GM15510 (cell line): ENCODE measurements around the gene KLHDC3.

Source experiments
- POLR2A ChIP-seq: IDR thresholded peaks from 3 replicates; pipeline ENCODE4 v1.6.1; 2011; ENCODE audit warnings: borderline replicate concordance; ENCODE audit not compliant: insufficient read length; ENCODE audit errors: extremely low read depth

KLHDC3 gene

DNA sequence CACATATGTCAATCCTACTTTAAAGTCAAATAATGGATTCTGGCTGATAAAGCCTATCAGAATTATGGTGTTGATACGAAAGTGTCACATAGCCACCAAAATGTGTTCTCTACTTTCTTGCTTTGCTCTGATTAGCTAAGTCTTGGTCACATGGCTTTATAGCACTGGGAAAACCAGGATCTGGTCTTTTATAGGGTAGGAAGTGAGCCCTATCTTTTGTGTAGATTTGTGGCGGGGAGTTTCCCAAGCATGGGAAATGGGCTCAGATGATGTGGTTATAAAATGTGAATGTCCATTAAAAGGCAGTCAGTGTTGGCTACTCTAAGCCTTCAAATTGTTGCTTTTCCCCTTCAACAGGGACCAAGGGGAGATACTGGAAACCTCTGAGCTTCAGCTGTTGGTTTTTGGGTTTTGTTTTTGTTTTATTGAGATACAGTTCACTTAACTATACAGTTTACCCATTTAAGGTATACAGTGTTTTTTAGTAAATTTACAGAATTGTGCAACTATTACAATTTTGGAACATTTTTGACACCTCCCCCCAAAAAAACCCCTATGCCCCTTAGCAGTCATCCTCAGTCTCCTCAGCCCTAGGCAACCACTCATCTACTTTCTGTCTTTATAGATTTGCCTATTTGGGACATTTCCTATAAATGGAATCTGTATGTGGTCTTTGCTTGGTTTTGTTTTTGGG, 19.6 kb downstream of the KLHDC3 start:
- TF ChIP-seq POLR2A = no peak

DNA sequence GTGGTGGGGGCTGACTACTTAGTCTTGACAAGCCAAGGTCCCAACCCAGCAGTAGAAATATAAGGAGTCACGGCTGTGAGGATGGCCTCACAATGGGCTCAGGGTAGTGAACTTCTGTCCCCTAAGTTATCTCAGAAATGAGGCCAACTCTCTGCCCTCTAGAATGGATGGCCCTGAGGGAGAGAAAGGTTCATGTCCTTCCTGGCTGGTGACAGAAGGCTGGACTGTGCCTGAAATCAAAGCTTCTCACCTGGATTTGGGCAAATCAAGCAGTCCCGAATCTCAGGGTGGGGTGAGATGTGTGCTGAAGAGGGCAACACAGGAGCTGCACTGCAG, 20.1 kb downstream of the KLHDC3 start:
- TF ChIP-seq POLR2A = no peak

DNA sequence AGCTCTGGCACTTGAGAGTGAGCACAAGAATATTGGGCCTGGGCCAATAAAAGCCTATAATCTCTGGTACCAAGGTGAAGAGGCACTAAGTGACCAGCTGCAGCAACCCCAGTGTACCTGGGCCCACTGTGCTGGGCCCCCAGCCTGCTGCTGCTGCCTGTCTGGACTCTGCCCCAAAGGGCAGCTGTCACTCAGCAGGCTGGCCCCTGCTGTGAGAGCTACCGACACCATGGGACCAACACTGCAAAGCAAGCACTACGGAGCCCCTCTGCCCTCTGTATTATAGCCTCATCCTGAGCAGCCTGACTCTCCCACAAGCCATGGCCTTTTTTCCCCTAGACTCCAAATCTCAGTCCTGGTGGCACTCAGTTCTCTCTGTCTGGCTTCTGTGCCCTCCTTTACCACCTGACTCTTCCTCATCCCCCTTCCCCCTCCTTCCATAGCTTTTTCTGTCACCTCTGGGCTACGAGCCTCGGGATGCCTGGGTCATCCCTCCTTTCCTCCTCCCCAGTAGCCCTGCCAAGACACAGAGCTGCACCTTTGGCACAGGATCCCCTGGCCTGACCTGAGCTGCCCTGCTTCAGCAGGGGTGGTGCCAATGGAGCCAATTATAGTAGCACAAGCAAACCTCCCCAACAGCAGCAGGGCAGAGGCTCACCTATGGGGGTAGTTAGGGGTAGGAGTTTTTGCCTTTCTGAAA, 21.6 kb downstream of the KLHDC3 start:
- no peak for TF ChIP-seq POLR2A

DNA sequence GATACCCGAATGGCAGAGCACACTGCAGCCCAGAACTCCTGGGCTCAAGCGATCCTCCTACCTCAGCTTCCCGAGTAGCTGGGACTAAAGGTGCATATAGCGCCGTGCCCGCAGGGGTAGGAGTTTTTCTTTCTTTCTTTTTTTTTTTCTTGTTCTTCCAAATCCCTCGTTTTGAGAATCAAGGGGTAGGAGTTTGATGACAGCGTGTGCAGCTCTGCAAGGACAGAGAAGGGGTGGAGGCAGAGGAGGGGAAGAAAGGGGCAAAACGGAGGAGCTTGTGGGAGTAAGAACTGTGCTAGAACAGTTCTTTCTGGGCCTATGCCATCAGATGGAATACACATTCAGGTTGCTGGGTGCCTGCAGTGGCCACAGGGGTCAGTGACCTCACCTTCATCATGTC, 22.7 kb downstream of the KLHDC3 start:
- TF ChIP-seq POLR2A = no peak

DNA sequence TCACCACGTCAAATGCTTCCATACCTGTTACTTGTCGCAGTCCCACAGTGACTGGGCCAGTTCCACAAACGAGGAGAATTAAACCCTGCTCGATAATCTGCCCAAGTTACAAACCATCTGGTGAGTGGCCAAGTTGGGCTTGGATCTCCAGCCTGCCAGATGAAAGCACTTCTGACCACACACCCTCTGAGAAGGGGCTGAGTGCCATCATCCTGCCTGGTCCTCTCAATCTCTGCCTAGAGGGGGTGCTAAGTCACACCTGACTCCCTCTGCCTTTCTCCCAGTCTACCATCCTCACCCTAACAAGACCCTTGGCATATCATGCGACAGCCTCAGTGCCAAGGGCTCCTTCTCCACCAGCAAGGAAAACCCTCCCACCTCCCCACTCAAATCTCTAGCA, 23.1 kb downstream of the KLHDC3 start:
- TF ChIP-seq POLR2A = no peak

DNA sequence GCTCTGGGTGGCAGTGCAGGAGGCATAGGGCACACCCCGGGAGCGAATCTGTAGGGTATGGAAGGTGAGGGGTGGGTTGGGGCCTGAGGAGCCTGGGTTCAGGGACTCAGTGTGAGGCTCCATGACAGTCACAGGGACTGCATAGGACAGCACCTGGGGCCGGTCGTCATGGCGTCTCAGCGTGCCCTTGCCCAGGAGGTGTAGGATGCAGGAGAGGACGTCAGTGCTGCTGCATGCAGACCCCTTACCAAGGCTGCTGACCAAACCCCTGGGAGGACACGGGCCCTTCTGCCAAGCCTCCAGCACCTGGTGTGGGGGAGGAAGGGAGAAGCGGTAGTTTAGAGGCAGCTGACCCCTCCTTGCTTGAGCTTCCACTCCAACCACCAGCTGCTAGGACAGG, 23.7 kb downstream of the KLHDC3 start:
- TF ChIP-seq POLR2A = no peak

DNA sequence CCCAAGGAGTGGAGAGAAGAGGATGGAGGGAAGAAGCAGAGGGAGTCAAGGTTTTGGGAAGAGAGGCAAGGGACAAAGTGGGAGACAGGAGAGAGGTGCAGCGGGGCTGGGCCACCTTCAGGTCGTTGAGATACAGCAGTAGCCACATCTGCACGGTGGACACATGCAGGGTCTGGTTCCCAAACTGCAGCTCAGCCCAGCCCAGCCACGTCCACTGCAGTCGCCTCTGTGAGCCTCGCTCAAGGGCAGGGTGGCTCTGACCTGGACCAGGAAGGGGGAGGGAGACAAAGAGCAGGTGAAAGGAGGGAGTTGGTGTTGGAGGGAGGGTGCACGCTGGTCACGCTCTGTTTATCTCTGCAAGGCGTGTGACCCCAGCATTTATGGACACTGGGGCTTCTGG, 24.7 kb downstream of the KLHDC3 start:
- TF ChIP-seq POLR2A = no peak

DNA sequence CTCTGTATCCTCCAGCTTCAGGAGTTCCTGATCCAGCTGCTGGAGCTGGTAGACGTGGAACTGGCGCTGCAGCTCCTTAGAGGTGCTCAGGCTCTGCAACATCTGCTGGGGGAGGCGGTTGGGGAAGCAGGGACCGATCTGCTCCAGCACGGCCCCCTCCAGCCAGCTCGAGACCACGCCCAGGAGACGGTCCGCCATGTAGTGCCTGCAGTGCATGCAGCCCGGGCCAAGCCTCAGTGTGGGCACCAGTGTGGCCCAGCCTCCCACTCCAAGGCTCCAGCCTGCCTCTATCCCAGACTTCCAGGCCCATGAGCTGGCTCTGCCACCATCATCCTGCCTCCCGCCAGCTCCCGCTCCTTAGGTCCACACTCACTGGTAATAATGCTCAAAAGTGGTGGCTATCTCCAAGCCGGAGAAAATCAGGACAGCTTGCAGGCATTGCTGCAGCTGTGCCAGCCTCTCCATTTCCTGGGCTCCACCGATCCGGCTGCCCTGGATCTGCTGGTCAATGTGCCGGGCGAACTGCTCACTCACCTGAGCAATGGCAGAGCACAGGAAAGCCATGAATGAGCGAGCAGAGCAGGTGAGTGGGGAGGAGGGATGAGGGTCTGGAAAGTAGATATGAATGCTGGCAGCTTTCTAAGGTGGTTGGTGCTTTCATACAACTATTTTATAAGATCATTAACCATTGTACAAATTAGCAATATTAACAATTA, 26.7 kb downstream of the KLHDC3 start:
- TF ChIP-seq POLR2A = no peak

DNA sequence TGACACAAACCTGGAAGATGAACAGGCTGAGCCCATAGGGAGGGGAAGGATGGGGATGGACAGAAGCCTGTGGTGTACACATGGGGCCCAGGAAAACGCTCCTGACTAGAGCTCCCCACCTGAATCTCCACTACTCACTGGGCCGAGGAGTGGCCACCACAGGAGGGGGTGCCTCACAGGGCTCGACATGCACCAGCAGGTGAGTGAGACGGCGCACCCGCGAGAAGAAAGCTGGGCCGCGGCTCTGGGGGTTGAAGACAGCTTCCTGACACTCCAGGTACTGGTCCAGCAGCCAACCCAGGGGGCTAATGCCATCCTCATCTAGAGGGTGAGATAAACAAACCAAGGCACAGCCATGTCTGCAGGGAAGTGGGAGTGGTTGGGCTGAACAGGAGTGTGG, 29.3 kb downstream of the KLHDC3 start:
- no peak for TF ChIP-seq POLR2A

DNA sequence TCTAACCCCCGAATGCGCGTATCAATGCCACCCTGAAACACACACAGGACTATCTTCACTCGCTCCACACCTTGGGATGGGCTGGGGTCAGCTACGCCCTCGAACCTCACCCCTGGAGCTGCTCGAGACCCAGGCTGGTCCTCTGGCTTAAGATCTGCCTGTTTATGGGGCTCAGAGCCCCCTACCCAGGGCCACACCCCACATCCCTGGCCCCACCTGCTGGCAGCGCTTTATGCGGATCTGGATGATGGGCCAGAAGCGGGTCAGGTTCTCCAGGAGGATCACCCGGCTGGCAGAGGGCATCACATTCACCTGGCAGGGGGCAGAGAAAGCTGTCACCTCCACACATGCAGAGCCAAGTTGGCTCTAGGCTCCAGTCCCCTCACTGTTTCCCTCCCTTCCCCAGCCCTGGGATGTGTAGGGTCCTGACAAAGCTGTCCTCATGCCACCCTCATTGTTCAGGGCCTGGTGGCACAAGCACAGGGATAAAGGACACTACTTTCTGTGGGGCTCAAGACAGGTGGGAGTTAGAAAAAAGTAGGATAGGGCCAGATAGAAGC, 31.4 kb downstream of the KLHDC3 start:
- TF ChIP-seq POLR2A = no peak

DNA sequence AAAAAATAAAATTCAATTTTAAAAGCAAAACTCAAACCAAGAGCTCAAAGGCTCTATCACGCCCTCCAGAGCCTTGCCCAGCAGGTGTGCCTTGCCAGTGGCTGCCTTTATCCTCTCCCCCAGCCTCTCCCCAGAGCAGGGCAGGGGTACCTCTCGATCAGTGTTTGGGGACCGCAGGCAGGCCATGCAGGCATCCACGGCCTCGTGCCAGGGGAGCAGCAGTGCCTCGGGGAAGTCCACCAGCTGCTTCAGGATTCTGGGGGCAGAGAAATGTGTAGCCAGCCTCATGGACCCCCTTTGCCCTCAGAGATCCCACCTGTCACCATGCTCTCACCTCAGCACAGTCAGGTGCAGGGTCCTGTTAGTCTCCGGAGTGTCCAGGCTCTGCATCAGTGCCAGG, 33.9 kb downstream of the KLHDC3 start:
- no peak for TF ChIP-seq POLR2A

DNA sequence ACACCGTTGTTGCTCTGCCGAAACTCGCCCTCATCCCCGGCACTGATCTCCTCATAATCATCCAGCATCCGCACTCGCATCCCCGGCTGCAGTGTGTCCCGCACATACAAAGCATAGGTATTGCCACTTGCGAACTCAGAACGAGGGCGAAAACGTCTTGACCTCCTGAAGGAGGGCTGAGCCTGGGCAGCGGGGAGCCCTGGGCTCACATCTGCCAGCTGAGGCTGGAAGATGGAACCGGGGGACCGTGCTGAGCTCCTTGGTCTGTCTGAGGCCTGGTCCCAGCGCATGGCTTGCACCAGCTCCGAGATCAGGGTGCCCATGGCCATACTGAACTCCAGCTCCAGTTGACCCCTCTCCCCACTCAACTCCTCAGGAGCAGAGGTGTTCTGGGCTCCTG, 36.9 kb downstream of the KLHDC3 start:
- TF ChIP-seq POLR2A = no peak

DNA sequence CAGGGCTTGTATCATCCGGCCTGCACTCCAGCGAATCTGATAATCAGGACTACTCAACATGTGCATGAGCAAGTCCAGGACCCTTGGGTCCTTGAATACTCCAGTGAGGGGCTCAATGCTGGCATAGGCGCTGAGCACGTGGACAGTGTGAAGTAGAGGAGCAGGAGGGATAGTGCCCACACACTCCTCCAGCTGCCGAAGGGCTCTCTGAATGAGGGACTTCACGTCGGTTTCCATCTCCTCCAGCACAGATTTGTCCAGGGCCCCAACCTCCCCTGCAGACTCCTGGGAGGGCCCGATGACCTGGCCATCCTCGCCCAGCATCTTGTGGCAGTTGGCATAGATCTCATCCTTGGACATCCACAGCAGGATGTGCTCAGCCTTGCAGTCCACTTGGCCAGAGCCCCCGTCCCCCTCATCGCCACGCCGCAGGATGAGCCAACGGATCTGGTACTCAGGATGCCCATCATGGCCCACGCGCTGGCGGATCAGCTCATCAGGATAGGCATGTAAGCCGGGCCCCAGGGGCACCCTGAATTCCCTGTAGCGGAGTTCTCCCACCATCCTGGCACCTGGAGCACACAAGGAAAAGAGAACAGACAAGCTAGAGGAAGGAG, 38.3 kb downstream of the KLHDC3 start:
- no peak for TF ChIP-seq POLR2A

DNA sequence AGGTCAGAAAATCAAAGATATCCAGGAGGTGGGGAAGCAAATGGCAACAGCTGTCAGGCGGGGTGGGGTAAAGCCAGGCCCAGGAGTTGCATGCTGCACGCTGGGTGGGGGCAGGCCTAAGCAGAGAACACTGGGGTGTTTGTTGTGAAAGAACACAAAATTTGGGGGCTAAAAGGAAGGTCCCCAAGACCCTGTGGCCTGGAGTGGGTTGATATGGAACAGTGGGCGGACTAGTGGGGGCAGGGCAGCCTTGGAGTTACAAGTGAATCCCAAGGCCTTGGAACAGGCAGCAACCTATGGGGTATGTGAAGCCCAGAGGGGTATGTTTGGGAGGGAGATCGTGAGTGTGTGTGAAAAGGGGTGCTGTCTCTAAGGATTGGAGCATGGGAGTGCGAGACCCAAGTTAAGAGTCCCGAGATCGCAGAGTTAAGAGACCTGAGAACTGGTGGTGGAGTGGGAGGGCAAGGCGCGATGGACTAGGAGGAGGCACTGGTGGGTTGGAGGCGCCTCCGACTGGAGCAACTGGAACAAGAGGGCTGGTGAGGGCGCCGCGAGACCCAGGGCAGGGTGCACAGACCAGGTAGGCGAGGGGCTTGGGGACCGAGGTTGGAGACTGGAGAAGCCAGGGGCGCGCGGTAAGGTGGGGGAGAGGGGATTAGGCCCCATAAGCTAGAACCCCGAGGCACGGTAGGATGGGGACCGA, 38.9 kb downstream of the KLHDC3 start:
- no peak for TF ChIP-seq POLR2A
